K562 (cell line): Measurements from ENCODE around the gene MACROD2. TPM values are rescaled to one million over a fixed set of nuclear protein-coding genes. Genes with fewer than 3 reads are reported as not detected.

Experiments
- ATAC-seq: fragments of 200-7000 bp; cut with Tn5 transposase; 3 replicates; pipeline ENCODE4 v1.9.1; 2020; ENCODE audit warnings: moderate library complexity
- BruUV-seq: library from RNA; stranded (reverse); fragments of 400-500 nt; replicated peaks from 2 replicates; lab custom pipeline; 2021; lab: Mats Ljungman, UMichigan
- CTCF ChIA-PET: fragments of 300-600 bp; formaldehyde crosslinking; extraction: SDS; loops from one replicate; lab custom pipeline; 2021; ENCODE audit warnings: low intra/inter-chr PET ratio; lab: Yijun Ruan, JAX
- POLR2A ChIA-PET: fragments of 300-600, 350-650 bp; sonication (Branson Sonifier 250); formaldehyde crosslinking; extraction: SDS; loops from one replicate; lab custom pipeline; 2021; ENCODE audit warnings: antibody characterized with exemption, inconsistent platforms; lab: Yijun Ruan, JAX
- DNase-seq, 4 experiments: peaks; one replicate each; pipeline versions ENCODE4 v3.0.0 to v3.0.0-alpha.2; 2011 to 2018; ENCODE audit warnings: low spot score in 3 of 4, mixed read lengths in 3 of 4; ENCODE audit errors: extremely low read depth in 1 of 4
- FAIRE-seq: peaks from 2 replicates; lab custom pipeline; 2011; peaks lifted over from hg19 to GRCh38; lab: Jason Lieb, UNC
- H2AFZ ChIP-seq: 2 replicates; pipeline ENCODE4 v1.6.0; 2011; ENCODE audit warnings: low read depth, low read length, control low read depth, inconsistent platforms
- H3K27ac ChIP-seq: fragments of 200-600 bp; 3 replicates; pipeline ENCODE4 v1.8.0; 2011; ENCODE audit warnings: low read depth, mild to moderate bottlenecking, control low read depth, inconsistent platforms, low read length, moderate library complexity, mixed read lengths; ENCODE audit errors: extremely low read depth
- H3K27me3 ChIP-seq, 2 experiments: fragments of 300-600 bp in 1 of 2; 2 replicates in 1 of 2; 3 replicates in 1 of 2; pipeline versions ENCODE4 v1.6.0 to v1.8.0; 2011; ENCODE audit warnings: inconsistent platforms in 2 of 2, low read length in 2 of 2, mild to moderate bottlenecking in 1 of 2, mixed read lengths in 1 of 2, moderate library complexity in 1 of 2; ENCODE audit not compliant: control insufficient read depth in 2 of 2, insufficient read depth in 2 of 2
- H3K36me3 ChIP-seq: fragments of 300-600 bp; 3 replicates; pipeline ENCODE4 v1.8.0; 2011; ENCODE audit warnings: mild to moderate bottlenecking, low read length, inconsistent platforms; ENCODE audit not compliant: control insufficient read depth, insufficient read depth
- H3K4me1 ChIP-seq, 2 experiments: fragments of 200-600 bp in 1 of 2; replicated peaks in 1 of 2; 2 replicates in 1 of 2; 3 replicates in 1 of 2; pipeline versions ENCODE4 v1.5.1 to v1.8.0; 2011; ENCODE audit warnings: inconsistent platforms in 2 of 2, low read length in 2 of 2, mild to moderate bottlenecking in 1 of 2, mixed read lengths in 1 of 2, moderate library complexity in 1 of 2; ENCODE audit not compliant: control insufficient read depth in 2 of 2, insufficient read depth in 2 of 2
- H3K4me2 ChIP-seq: 2 replicates; pipeline ENCODE4 v1.6.1; 2011; ENCODE audit warnings: low read length, control low read depth, inconsistent platforms, mixed read lengths; ENCODE audit not compliant: insufficient read depth
- H3K4me3 ChIP-seq: fragments of 200-600 bp; sonication (generic), shearing (Covaris generic); 2 replicates; pipeline ENCODE4 v1.5.1; 2016; ENCODE audit warnings: control low read depth, inconsistent platforms
- H3K79me2 ChIP-seq: fragments of 200-600 bp; 3 replicates; pipeline ENCODE4 v1.8.0; 2011; ENCODE audit warnings: low read length, inconsistent platforms; ENCODE audit not compliant: control insufficient read depth, insufficient read depth
- H3K9ac ChIP-seq, 2 experiments: 2 replicates each; pipeline versions ENCODE4 v1.6.0 to v1.6.1; 2011; ENCODE audit warnings: low read depth in 2 of 2, low read length in 2 of 2, control low read depth in 1 of 2, inconsistent platforms in 1 of 2, mild to moderate bottlenecking in 1 of 2, mixed read lengths in 1 of 2; ENCODE audit not compliant: insufficient read depth in 1 of 2
- H3K9me1 ChIP-seq: one replicate; pipeline ENCODE4 v1.6.0; 2011; ENCODE audit warnings: inconsistent platforms, mild to moderate bottlenecking, low read length, moderate library complexity; ENCODE audit not compliant: control insufficient read depth, insufficient read depth
- H3K9me3 ChIP-seq: replicated peaks from 2 replicates; pipeline ENCODE4 v1.5.1; 2011; ENCODE audit warnings: low read depth, low read length, inconsistent platforms; ENCODE audit not compliant: control insufficient read depth, insufficient read depth
- H4K20me1 ChIP-seq: replicated peaks from 2 replicates; pipeline ENCODE4 v1.6.1; 2011; ENCODE audit warnings: low read length, inconsistent platforms, mixed read lengths; ENCODE audit not compliant: control insufficient read depth, insufficient read depth
- IRF2 ChIP-seq: sonication (generic); formaldehyde crosslinking; IDR thresholded peaks from 2 replicates; pipeline ENCODE4 v1.8.1; 2022; ENCODE audit warnings: mild to moderate bottlenecking, missing genetic modification reagents
- MIER1 ChIP-seq: fragments of 450-650 bp; IDR thresholded peaks from 2 replicates; pipeline ENCODE4 v1.6.1; 2016; ENCODE audit warnings: antibody characterized with exemption, mild to moderate bottlenecking, low read depth
- NELFE ChIP-seq: IDR thresholded peaks from 2 replicates; pipeline ENCODE4 v1.6.1; 2011; ENCODE audit warnings: mild to moderate bottlenecking; ENCODE audit not compliant: insufficient read depth, insufficient read length
- OTX1 ChIP-seq: fragments of 450-650 bp; formaldehyde crosslinking; IDR thresholded peaks from 2 replicates; pipeline ENCODE4 v1.4.0; 2022; ENCODE audit warnings: mild to moderate bottlenecking
- TRIM24 ChIP-seq, 2 experiments: fragments of 450-650 bp; IDR thresholded peaks; 2 replicates each; pipeline ENCODE4 v1.6.1; 2016
- YBX1 ChIP-seq: fragments of 450-650 bp; IDR thresholded peaks from 2 replicates; pipeline ENCODE4 v1.7.1; 2016; ENCODE audit warnings: mild to moderate bottlenecking
- ZNF140 ChIP-seq: fragments of 250-450 bp; sonication (Bioruptor Pico); IDR thresholded peaks from 2 replicates; pipeline ENCODE4 v1.8.0; 2021; ENCODE audit warnings: moderate library complexity, mild to moderate bottlenecking, inconsistent platforms
- ZNF436 ChIP-seq: fragments of 250-450, 450-650 bp; sonication (Bioruptor Pico); formaldehyde crosslinking; IDR thresholded peaks from 2 replicates; pipeline ENCODE4 v1.7.0; 2020; ENCODE audit warnings: mild to moderate bottlenecking
- ZNF445 ChIP-seq: fragments of 250-450 bp; sonication (Bioruptor Pico); IDR thresholded peaks from 2 replicates; pipeline ENCODE4 v1.4.0; 2020; ENCODE audit warnings: low read depth, mild to moderate bottlenecking, moderate library complexity
- ZNF589 ChIP-seq: fragments of 200-800 bp; sonication (Bioruptor generic); IDR thresholded peaks from 2 replicates; pipeline ENCODE4 v1.6.1; 2016; ENCODE audit warnings: low read depth, missing genetic modification characterization, missing compliant biosample characterization
- ZNF780A ChIP-seq: fragments of 250-450 bp; sonication (Bioruptor Pico); IDR thresholded peaks from 2 replicates; pipeline ENCODE4 v1.5.0; 2021; ENCODE audit warnings: mild to moderate bottlenecking
- ZSCAN29 ChIP-seq: fragments of 450-650 bp; IDR thresholded peaks from 2 replicates; pipeline ENCODE4 v1.6.1; 2017
- WGBS: fragments of 100-300 bp; shearing (Covaris generic); methylation state at CpG from one replicate; pipeline ENCODE4 v1.1.6; 2016; ENCODE audit warnings: low coverage, mixed read lengths; ENCODE audit not compliant: insufficient coverage; ENCODE audit errors: missing lambda C conversion rate; 5-methylcytosine and 5-hydroxymethylcytosine counted together
- in situ Hi-C: fragments of 300-500 bp; cut with MboI; formaldehyde crosslinking; loops from 4 replicates; pipeline ENCODE4 v1.15.0; 2018; ENCODE audit warnings: inconsistent platforms, mixed read lengths
- intact Hi-C: fragments of 100-400 bp; cut with micrococcal nuclease; formaldehyde crosslinking; loops from 2 replicates; pipeline ENCODE4 v1.14.2; 2022
- polyA plus RNA-seq, 8 experiments: library from polyadenylated mRNA; depleted of rRNA in 4 of 8; stranded (reverse) in 5 of 8; unstranded in 3 of 8; fragments of >200 nt; fragmentation: Nextera tagmentation in 2 of 8; fragmentation: Illumina TruSeq in 1 of 8; extraction: Ambion mirVana in 2 of 8; extraction: Trizol in 1 of 8; gene quantifications; 2 replicates each; pipeline versions ENCODE4 v1.2.1 to v1.2.3, GENCODE V29; 2011 to 2014; ENCODE audit warnings: inconsistent platforms in 1 of 8, missing spikeins in 1 of 8
- total RNA-seq, 7 experiments: library from RNA; depleted of rRNA in 6 of 7; stranded (reverse); fragments of >200 nt in 6 of 7; fragmentation: Illumina TruSeq in 2 of 7; extraction: Trizol in 2 of 7; gene quantifications; 2 replicates each; pipeline versions ENCODE4 v1.2.1 to v1.2.3, GENCODE V29; 2011 to 2021; ENCODE audit warnings: low replicate concordance in 1 of 7
- TF ChIP-seq, protein P1 (sequence below), 2 experiments: fragments of 450-650 bp in 1 of 2; IDR thresholded peaks; 2 replicates each; pipeline ENCODE4 v1.6.1; 2011 to 2017; ENCODE audit warnings: low read depth in 2 of 2, antibody characterized with exemption in 1 of 2, borderline replicate concordance in 1 of 2, low read length in 1 of 2, mild to moderate bottlenecking in 1 of 2, mixed read lengths in 1 of 2; ENCODE audit not compliant: control insufficient read depth in 1 of 2

The MACROD2 gene
- total and polyA plus RNA-seq, 9 of the 15 experiments (the other 6 are each of a cell fraction or from before 2014, with no cell fraction given), result not detected

DNA sequence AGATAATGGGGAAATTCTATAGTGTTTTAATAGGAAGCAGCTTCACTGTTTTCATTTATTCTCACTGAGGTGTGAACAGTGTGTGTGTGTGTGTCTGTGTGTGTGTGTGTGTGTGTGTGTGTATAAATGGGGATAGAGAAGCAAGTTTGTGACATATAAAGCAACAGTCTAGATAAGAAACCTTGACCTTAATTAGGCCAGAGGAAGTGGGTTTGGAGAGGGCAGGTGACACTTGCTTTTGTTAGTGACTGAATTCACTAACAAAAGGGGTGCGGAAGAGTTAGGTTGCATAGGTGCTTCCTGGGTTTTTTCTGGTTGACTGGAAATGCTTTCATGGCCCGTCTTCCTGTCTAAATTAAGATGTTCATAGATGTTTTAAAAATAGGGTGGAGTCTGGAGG, 857.8 kb downstream of the MACROD2 start (continued):
- TF ChIP-seq MIER1 (no peak), ZSCAN29 (no peak)

DNA sequence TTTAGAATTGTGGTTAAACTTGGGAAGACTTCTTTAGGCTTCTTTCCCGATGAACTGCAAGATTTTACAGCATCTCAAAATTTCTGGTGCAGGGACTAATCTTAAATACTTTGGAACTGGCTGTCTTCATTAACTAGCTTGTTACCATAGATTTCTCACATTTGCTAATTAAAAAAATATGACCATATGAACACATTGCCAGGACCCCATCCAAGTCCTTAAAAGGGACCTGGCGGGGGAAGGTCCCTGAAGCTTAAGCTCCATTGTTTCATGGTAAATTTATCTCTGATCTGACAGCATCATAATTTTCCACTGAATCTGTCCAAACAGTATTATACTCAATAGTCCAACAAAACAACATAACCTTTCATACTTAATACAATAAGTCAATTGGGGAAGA, 859.9 kb downstream of the MACROD2 start:
- no peak for ATAC-seq
- H4K20me1 ChIP-seq, result no peaks in the 10 kb centered on the region

DNA sequence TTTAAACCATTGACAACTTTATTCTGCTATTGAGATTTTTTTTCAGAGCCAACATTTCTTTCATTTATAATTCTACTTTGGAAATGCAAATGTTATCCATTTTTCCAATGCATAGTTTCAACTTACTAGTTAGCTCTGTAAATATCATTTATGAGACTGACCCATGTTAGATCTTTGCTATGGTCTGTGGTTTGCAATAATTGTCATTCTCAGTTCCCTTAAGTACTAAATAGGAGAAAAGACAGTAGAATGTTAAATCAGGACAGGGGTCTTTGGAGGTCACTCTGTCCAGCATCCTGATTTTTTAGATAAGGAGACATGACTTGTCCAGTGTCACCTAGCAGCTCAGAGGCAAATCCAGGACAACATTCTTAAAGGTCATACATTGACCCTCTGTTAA, 864.3 kb downstream of the MACROD2 start:
- BruUV-seq, result no TSS peak
- H3K4me2 ChIP-seq, result no peak overlapping the region
- ATAC-seq (no peak), FAIRE-seq (no peak), DNase-seq (no peak)
- H3K9me1 ChIP-seq, result no peaks in the 10 kb centered on the region
- no peak overlapping the region for H3K9ac ChIP-seq
- no peak overlapping the region for H2AFZ ChIP-seq
- no peaks in the 10 kb centered on the region for H4K20me1 ChIP-seq
- no peaks in the 10 kb centered on the region for H3K4me1 ChIP-seq
- ChIA-PET CTCF (no interaction called here), POLR2A (no interaction called here)
- H3K36me3 ChIP-seq, result no peaks in the 10 kb centered on the region
- no peaks in the 10 kb centered on the region for H3K27me3 ChIP-seq
- intact Hi-C loops (no loop called here), in situ Hi-C loops (no loop called here)
- H3K9me3 ChIP-seq, result no peaks in the 10 kb centered on the region
- H3K4me3 ChIP-seq, result no peak overlapping the region
- no peak overlapping the region for H3K27ac ChIP-seq
- H3K79me2 ChIP-seq, result no peaks in the 10 kb centered on the region
- TF ChIP-seq IRF2 (CRISPR knock-in tag) (no peak), ZNF140 (no peak), YBX1 (no peak), ZNF589 (no peak)
- TF ChIP-seq, protein P1, sequence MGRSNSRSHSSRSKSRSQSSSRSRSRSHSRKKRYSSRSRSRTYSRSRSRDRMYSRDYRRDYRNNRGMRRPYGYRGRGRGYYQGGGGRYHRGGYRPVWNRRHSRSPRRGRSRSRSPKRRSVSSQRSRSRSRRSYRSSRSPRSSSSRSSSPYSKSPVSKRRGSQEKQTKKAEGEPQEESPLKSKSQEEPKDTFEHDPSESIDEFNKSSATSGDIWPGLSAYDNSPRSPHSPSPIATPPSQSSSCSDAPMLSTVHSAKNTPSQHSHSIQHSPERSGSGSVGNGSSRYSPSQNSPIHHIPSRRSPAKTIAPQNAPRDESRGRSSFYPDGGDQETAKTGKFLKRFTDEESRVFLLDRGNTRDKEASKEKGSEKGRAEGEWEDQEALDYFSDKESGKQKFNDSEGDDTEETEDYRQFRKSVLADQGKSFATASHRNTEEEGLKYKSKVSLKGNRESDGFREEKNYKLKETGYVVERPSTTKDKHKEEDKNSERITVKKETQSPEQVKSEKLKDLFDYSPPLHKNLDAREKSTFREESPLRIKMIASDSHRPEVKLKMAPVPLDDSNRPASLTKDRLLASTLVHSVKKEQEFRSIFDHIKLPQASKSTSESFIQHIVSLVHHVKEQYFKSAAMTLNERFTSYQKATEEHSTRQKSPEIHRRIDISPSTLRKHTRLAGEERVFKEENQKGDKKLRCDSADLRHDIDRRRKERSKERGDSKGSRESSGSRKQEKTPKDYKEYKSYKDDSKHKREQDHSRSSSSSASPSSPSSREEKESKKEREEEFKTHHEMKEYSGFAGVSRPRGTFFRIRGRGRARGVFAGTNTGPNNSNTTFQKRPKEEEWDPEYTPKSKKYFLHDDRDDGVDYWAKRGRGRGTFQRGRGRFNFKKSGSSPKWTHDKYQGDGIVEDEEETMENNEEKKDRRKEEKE (IDR thresholded peaks at IDR 0.05; ENCODE audit: borderline replicate concordance in 1 of 2, control insufficient read depth in 1 of 2, low read depth in 2 of 2, low read length in 1 of 2), result no peak

More for the DNA sequence above, 859.9 kb downstream of the MACROD2 start:
- DNase-seq (no peak), FAIRE-seq (no peak)
- Histone ChIP-seq H3K9me1 (no peaks in the 10 kb centered on the region), H3K27me3 (no peaks in the 10 kb centered on the region), H3K4me3 (no peak overlapping the region), H3K27ac (no peak overlapping the region), H3K36me3 (no peaks in the 10 kb centered on the region), H3K79me2 (no peaks in the 10 kb centered on the region), H3K4me2 (no peak overlapping the region), H3K9me3 (no peaks in the 10 kb centered on the region), H3K9ac (no peak overlapping the region), H2AFZ (no peak overlapping the region), H3K4me1 (no peaks in the 10 kb centered on the region)
- intact Hi-C loops (no loop called here), in situ Hi-C loops (no loop called here)
- no TSS peak for BruUV-seq
- TF ChIP-seq ZNF445 (CRISPR knock-in tag), result no peak
- TF ChIP-seq NELFE, result no peak
- no peak for TF ChIP-seq TRIM24 (IDR thresholded peaks at IDR 0.05)
- TF ChIP-seq ZNF436 (CRISPR knock-in tag), result no peak
- TF ChIP-seq OTX1 (CRISPR knock-in tag), result no peak
- no peak for TF ChIP-seq ZNF780A (CRISPR knock-in tag)
- 0% methylated on average over 2 of the region's 2 CpGs for WGBS
- ChIA-PET POLR2A (no interaction called here), CTCF (no interaction called here)
